PC-3 (cell line): ENCODE measurements around the gene ANKS1B. TPM values are rescaled to one million over a fixed set of nuclear protein-coding genes. Genes with fewer than 3 reads are reported as not detected.

Experiments
- ATAC-seq: fragments of 200-7000 bp; cut with Tn5 transposase; 2 replicates; pipeline ENCODE4 v1.9.1; 2020; ENCODE audit warnings: mild to moderate bottlenecking, moderate library complexity
- Bru-seq: library from RNA; stranded (reverse); fragments of 400-500 nt; gene quantifications from one replicate; lab custom pipeline; 2021; lab: Mats Ljungman, UMichigan
- BruChase-seq, 2 experiments: library from RNA; stranded (reverse); fragments of 400-500 nt; gene quantifications; one replicate each; lab custom pipeline; 2021; lab: Mats Ljungman, UMichigan
- BruUV-seq: library from RNA; stranded (reverse); fragments of 400-500 nt; replicated peaks from 2 replicates; lab custom pipeline; 2021; lab: Mats Ljungman, UMichigan
- CTCF ChIA-PET: fragments of 300-600 bp; sonication (Branson Sonifier 250); formaldehyde crosslinking; loops from one replicate; lab custom pipeline; 2022; ENCODE audit warnings: antibody characterized with exemption; lab: Charles Lee
- POLR2A ChIA-PET: fragments of 300-600 bp; sonication (Branson Sonifier 250); formaldehyde crosslinking; loops from one replicate; lab custom pipeline; 2022; ENCODE audit warnings: antibody characterized with exemption; ENCODE audit not compliant: unreplicated experiment; lab: Charles Lee
- DNase-seq: peaks from one replicate; pipeline ENCODE4 v3.0.0-alpha.2; 2015
- H2AFZ ChIP-seq: fragments of 300-600 bp; sonication (generic); 2 replicates; pipeline ENCODE4 v1.6.0; 2016; ENCODE audit warnings: antibody characterized with exemption, low read length
- H3F3A ChIP-seq: fragments of 300-600 bp; sonication (generic); one replicate; pipeline ENCODE4 v1.6.0; 2017; ENCODE audit warnings: antibody characterized with exemption, low read length, control low read depth, mild to moderate bottlenecking; ENCODE audit not compliant: unreplicated experiment
- H3K27ac ChIP-seq: fragments of 300-600 bp; sonication (generic); 2 replicates; pipeline ENCODE4 v1.5.1; 2016; ENCODE audit warnings: mild to moderate bottlenecking, low read length
- H3K27me3 ChIP-seq: fragments of 300-600 bp; sonication (generic); 2 replicates; pipeline ENCODE4 v1.6.1; 2016; ENCODE audit warnings: low read length, mixed read lengths
- H3K36me3 ChIP-seq: fragments of 300-600 bp; sonication (generic); 2 replicates; pipeline ENCODE4 v1.6.1; 2016; ENCODE audit warnings: low read depth, mixed run types, low read length, mixed read lengths
- H3K4me1 ChIP-seq: fragments of 300-600 bp; sonication (generic); 2 replicates; pipeline ENCODE4 v1.5.1; 2016; ENCODE audit warnings: low read length; ENCODE audit not compliant: insufficient read depth
- H3K4me2 ChIP-seq: fragments of 300-600 bp; sonication (generic); 2 replicates; pipeline ENCODE4 v1.6.0; 2016; ENCODE audit warnings: low read length
- H3K4me3 ChIP-seq: fragments of 300-600 bp; sonication (generic); 2 replicates; pipeline ENCODE4 v1.5.1; 2016; ENCODE audit warnings: mild to moderate bottlenecking, low read length, mixed read lengths
- H3K79me2 ChIP-seq: fragments of 300-600 bp; sonication (generic); 2 replicates; pipeline ENCODE4 v1.6.1; 2017; ENCODE audit warnings: low read length, mixed read lengths
- H3K9ac ChIP-seq: fragments of 300-600 bp; sonication (generic); 2 replicates; pipeline ENCODE4 v1.6.0; 2016; ENCODE audit warnings: mild to moderate bottlenecking, low read length
- H3K9me2 ChIP-seq: fragments of 300-600 bp; sonication (generic); replicated peaks from 2 replicates; pipeline ENCODE4 v1.6.1; 2016; ENCODE audit warnings: mixed run types, low read length, mixed read lengths
- H3K9me3 ChIP-seq: fragments of 300-600 bp; sonication (generic); 2 replicates; pipeline ENCODE4 v1.6.1; 2016; ENCODE audit warnings: low read length, mixed read lengths
- H4K20me1 ChIP-seq: fragments of 300-600 bp; sonication (generic); 2 replicates; pipeline ENCODE4 v1.6.1; 2016; ENCODE audit warnings: low read length, mixed read lengths
- CTCF ChIP-seq: fragments of 300-600 bp; sonication (generic); conservative IDR thresholded peaks from 2 replicates; pipeline ENCODE4 v1.5.1; 2017; ENCODE audit warnings: antibody characterized with exemption, low read depth, mild to moderate bottlenecking, low read length
- EZH2 ChIP-seq: fragments of 300-600 bp; sonication (generic); IDR thresholded peaks from one replicate; pipeline ENCODE4 v1.6.1; 2017; ENCODE audit warnings: antibody characterized with exemption, mild to moderate bottlenecking, low read length; ENCODE audit not compliant: unreplicated experiment
- EZH2phosphoT487 ChIP-seq: fragments of 300-600 bp; sonication (generic); IDR thresholded peaks from 2 replicates; pipeline ENCODE4 v1.6.1; 2018; ENCODE audit warnings: mild to moderate bottlenecking, antibody characterized with exemption, low read length, borderline replicate concordance
- intact Hi-C: fragments of 100-400 bp; cut with micrococcal nuclease; formaldehyde crosslinking; loops from 2 replicates; pipeline ENCODE4 v1.9.0; 2023
- long read RNA-seq: library from polyadenylated mRNA; unstranded; transcript quantifications from one replicate; pipeline ENCODE4 v2.0.0, GENCODE V29; 2021; ENCODE audit not compliant: unreplicated experiment
- total RNA-seq: library from RNA; depleted of rRNA; stranded (reverse); fragments of >200 nt; gene quantifications from 2 replicates; pipeline ENCODE4 v1.2.3, GENCODE V29; 2014; rRNA removed

Gene ANKS1B
- total RNA-seq (0.07 and 0.98 TPM in 2 replicates), Bru-seq, nascent RNA (percentile 30 among the genes with signal in this experiment), BruChase-seq, experiment 1, labeled RNA remaining after a 6-hour chase (percentile 36 among the genes with signal in this experiment), BruChase-seq, experiment 2, labeled RNA remaining after a 2-hour chase (percentile 44 among the genes with signal in this experiment)
- long read RNA-seq, partial matches to known transcripts = 1 of 3 reads
- long read RNA-seq, other reads (novel, unspliced or antisense) = 2 of 3 reads

- Histone ChIP-seq H3K27ac (no peak within 1 kb of the TSS), H3K4me3 (peak within 1 kb of the TSS; percentile 73), H3K36me3 (no peaks in the 10 kb centered on the region), H3K4me2 (peak within 1 kb of the TSS; percentile 95), H2AFZ (peak within 1 kb of the TSS; percentile 89), H4K20me1 (no peaks in the 10 kb centered on the region), H3K9me3 (no peaks in the 10 kb centered on the region), H3K4me1 (0 out of 2 replicates have a peak, but pooled peaks cover 4% of the 10 kb centered on the region), H3K9ac (no peak within 1 kb of the TSS), H3K79me2 (no peaks in the 10 kb centered on the region), H3K9me2 (no peaks in the 10 kb centered on the region), H3K27me3 (peaks cover 59% of the 10 kb centered on the region), H3F3A (no peaks in the 10 kb centered on the region)
- BruUV-seq = no TSS peak
- no peak for TF ChIP-seq CTCF
- TF ChIP-seq EZH2phosphoT487 = no peak
- TF ChIP-seq EZH2 = no peak
- DNase-seq = peak; percentile 49
- ATAC-seq = peak; percentile 82
- POLR2A ChIA-PET = no interaction called here
- intact Hi-C loops = loop anchor here (2.0 to 10.0 kb wide), 2 partner anchors 174 to 240 kb away; no protein-coding TSS in a partner anchor
- CTCF ChIA-PET = no interaction called here
Measured at GRCh38 chr12:99984271-99985128, at the start of gene ANKS1B. Gene ANKS1B (minus strand): TSS chr12:99984936. CDS start chr12:99984237, 699 bp downstream.

GRCh38 chr12:100031836-100032235 lies 47.1 kb upstream of the ANKS1B start:
- no TSS peak for BruUV-seq
- ChIA-PET POLR2A (no interaction called here), CTCF (no interaction called here)
- DNase-seq (no peak), ATAC-seq (no peak)
- no peaks in the 10 kb centered on the region for H4K20me1 ChIP-seq
- H3K27ac ChIP-seq = no peak overlapping the region
- H3K9me2 ChIP-seq = no peaks in the 10 kb centered on the region
- no peak overlapping the region for H3K4me2 ChIP-seq
- H3K9ac ChIP-seq = no peak overlapping the region
- no peak overlapping the region for H2AFZ ChIP-seq
- H3K4me3 ChIP-seq = no peak overlapping the region
- intact Hi-C loops = no loop called here
- H3K4me1 ChIP-seq = no peaks in the 10 kb centered on the region
- TF ChIP-seq CTCF = no peak
- no peak for TF ChIP-seq EZH2
- no peak for TF ChIP-seq EZH2phosphoT487
- H3K36me3 ChIP-seq = no peaks in the 10 kb centered on the region
- no peaks in the 10 kb centered on the region for H3K9me3 ChIP-seq
- H3K27me3 ChIP-seq = no peaks in the 10 kb centered on the region
- H3K79me2 ChIP-seq = no peaks in the 10 kb centered on the region
- H3F3A ChIP-seq = no peaks in the 10 kb centered on the region

GRCh38 chr12:100027671-100028070 lies 42.9 kb upstream of the ANKS1B start:
- Histone ChIP-seq H3K36me3 (no peaks in the 10 kb centered on the region), H3K9me3 (no peaks in the 10 kb centered on the region), H3K9me2 (no peaks in the 10 kb centered on the region), H4K20me1 (no peaks in the 10 kb centered on the region), H3F3A (no peaks in the 10 kb centered on the region), H3K4me1 (no peaks in the 10 kb centered on the region), H3K27me3 (no peaks in the 10 kb centered on the region), H3K9ac (no peak overlapping the region), H3K4me3 (no peak overlapping the region), H3K79me2 (no peaks in the 10 kb centered on the region), H2AFZ (no peak overlapping the region), H3K27ac (no peak overlapping the region), H3K4me2 (no peak overlapping the region)
- BruUV-seq = no TSS peak
- ChIA-PET POLR2A (no interaction called here), CTCF (no interaction called here)
- ATAC-seq (no peak), DNase-seq (no peak)
- TF ChIP-seq EZH2 (no peak), CTCF (no peak), EZH2phosphoT487 (no peak)
- intact Hi-C loops = no loop called here
